Measurements from ENCODE around the gene ATXN7L1.
"Not testable (repeated sequence)": the region's sequence is repeated elsewhere in the genome, so short reads cannot be mapped to it uniquely, and the experiment has no call there.

ATXN7L1 gene

DNA sequence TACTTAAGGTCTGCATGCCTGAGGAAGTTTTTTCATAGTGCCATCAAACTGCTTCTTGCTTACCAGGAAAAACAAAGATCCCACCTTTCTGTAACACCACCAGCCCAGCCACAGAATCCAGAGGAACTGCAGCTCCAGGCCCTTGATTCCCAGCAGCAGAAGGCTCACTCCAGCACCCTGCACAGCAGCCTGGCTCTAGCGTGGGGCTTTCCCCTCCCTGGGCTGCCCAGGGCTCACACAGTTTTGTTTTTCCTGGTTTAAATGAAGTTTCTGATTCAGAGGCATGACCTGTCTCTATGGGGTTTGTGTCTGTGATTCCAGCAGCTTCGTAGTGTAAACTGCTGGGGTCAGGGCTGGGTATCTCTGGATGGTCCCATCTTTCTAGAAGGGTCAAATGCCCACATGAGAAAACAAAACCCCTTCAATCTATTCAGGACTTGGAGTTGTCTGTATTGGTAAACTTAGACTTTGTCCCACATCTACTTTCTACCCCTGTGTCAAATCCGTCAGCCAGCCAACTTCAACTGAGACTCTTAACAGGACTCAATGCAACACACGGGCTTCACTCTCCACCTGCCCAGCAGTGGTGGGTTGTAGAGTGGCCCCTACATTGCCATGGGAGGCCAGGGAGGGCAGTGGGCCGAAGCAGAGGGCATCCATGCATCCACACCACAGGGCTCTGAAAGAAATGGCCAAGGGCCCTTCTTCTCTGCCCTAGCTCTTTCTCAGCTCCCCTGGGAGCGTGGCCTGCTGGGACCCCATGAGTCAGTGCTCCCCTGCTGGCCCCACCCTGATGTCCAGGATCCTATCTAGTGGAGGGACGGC, 73.6 kb downstream of the ATXN7L1 start:
- DNase-seq (ENCODE audit: low read depth in 2 of 2), result no peak

DNA sequence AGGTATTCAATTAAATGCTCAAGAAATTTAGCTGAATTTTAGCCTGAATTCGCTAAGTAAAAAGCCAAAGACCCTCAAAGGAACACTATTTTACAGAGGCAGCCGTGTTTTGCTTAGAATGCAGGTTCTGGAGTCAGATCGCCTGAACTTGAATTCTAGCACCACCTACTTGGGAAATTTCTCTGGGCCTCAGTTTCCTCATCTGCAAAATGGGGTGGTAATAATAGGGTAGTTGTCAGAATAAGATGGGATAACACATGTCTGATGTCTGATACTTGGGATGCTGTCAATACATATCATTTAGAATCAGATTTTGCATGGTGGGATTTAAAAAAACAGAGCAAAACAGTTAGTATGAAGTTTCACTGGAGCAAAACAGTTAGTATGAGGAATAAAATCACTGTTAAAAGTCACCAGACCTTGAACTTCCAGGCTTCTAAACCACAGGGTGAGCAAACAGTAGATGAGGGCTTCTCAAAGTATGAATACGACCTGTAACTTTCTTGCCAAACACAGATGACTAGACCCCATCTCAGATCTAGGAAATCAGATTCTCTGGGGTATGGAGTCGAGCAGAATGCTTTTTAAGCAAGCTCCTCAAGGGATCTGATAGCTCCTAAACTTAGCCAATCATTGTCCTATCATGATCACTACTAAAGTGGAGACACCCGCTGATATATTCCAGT, 75.4 kb downstream of the ATXN7L1 start:
- no peak for DNase-seq (ENCODE audit: low read depth in 2 of 2)

DNA sequence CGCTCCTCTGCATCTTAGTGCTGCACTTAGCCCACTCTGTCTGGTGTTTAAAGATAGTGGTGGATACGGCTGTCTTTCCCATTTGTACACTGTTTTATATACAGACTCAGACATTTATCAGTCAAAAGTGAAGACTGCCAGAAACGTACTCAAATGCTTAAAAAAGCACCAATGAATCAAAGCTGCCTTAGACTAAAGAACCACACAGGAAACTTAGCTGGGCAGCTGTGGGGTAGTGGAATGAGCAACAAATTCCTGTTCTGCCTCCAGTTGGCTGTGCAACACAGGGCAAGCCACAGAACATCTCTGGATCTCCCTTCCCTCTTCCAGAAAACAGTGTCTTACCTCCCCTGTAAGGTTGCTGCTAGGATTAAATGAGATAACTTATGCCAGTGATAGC, 76.0 kb downstream of the ATXN7L1 start:
- no peak for DNase-seq (ENCODE audit: low read depth in 2 of 2)

DNA sequence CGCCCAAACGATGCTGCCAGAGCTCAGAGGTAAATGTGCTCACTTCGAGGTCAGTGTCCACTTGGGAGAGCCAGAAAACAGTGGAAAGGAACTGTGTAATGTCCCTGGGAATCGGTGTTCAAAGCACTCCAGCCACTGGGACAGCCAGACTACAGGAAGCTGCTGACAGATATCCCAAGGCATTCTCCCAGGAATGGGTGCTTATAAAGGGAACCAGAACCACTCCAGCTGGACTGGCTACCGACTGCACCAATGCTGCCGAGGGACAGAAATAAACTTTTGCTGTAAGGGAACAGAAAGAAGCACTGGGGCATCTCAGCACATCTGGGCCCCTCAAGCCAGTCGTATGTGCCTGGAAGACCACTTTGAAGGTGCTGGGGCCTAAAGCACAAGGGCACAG, 76.7 kb downstream of the ATXN7L1 start:
- DNase-seq (ENCODE audit: low read depth in 2 of 2), result no peak

DNA sequence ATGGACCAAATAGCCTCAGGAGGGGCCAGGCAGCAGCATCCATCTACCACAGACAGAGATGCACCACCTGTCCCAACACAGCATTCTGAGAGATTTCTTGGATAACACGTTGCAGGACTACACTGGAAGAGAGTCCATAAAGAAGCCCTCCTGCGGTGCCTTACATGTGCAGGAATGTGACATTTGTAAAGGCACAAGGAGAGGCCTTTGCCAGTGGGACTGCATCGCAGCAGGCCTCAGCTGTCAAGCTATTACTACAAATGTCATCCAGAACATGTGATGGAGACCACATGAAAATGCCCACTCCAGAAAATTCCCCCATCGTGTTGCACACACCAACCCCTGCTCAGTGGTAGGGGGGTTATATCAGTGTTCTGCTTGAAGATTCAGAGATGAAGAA, 77.4 kb downstream of the ATXN7L1 start:
- no peak for DNase-seq (ENCODE audit: low read depth in 2 of 2)

DNA sequence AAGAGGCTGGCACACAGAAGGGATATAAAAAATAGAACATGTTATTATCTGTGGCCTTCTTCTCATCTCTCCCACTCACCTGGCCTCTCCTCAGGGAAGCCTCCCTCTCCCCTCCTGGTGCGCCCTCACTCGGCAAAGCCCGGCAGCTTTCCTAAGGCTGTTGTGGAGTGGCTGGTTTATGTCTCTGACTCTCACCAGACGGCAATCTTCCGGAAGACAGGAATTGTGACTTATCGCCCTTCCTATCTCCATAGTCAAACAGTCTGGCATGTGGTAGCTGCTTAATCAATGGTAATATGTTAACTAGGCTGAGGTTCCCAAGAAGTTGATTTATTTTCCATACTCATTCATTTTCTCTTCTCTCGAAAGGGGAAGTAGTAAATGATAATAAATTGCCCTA, 78.7 kb downstream of the ATXN7L1 start:
- DNase-seq (ENCODE audit: low read depth in 2 of 2), result no peak

DNA sequence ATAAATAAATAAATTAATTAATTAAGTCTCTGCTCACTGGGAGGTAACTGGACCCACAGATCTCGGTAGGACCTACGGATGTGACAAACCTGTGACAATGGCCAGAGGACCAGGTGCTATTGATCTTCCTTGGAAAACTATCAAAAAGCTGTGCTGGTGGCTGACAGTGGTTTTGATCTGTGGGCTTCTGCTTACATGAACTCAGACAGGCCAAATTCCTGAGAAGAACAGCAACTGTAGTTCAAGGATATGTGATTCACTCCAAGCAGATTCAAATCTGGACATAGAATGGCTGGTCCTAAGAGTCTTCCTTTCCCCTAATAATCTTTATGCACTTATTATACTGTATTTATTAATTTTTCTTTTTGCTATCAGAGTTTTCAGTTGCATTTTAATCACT, 80.0 kb downstream of the ATXN7L1 start:
- no peak for DNase-seq (ENCODE audit: low read depth in 2 of 2)

DNA sequence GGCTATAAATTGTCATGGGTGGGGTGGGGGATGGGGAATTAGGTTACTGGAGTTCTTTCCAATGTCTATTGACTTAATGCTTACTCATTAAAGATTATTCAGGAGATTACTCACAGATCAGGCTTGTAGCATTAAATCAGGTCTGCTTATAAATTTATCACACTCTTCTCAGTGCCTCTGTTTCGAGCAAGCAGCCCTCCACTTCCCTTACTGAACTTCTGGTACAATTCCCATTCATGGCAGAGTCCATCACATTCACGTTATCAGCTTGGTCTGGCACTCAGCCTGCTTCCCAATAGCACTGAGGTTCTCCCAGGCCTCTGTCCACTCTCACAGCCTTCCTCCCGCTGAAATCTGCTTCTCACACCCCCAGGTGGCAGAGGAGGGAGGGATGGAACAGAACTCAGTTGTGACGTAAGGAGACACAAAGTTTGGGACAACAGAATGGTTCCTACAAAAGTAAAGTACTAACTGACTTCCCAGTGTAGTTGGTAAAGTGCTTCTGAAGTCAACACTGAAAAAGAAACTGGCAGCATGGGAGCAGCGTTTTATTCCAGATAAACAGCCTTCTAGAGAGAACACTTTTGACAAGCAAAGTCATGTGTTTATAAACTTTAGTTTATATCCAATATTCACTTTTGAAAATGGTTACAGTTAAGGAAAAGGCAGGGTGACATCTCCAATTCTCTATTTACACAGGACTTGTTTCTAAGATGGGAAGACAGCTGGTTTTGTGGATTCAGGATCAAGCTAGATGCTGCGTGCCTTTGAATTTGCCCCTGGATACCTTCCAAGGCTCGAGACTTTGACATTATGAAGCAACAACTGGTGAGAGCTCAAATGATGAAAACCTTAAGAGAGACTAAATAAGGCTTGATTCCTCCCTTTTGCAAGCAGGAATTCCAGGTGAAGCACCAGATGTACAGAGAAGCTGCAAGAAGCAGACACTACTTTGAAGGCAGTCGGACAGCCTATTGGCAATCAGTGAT, 81.4 kb downstream of the ATXN7L1 start:
- DNase-seq (ENCODE audit: low read depth in 2 of 2), result no peak

DNA sequence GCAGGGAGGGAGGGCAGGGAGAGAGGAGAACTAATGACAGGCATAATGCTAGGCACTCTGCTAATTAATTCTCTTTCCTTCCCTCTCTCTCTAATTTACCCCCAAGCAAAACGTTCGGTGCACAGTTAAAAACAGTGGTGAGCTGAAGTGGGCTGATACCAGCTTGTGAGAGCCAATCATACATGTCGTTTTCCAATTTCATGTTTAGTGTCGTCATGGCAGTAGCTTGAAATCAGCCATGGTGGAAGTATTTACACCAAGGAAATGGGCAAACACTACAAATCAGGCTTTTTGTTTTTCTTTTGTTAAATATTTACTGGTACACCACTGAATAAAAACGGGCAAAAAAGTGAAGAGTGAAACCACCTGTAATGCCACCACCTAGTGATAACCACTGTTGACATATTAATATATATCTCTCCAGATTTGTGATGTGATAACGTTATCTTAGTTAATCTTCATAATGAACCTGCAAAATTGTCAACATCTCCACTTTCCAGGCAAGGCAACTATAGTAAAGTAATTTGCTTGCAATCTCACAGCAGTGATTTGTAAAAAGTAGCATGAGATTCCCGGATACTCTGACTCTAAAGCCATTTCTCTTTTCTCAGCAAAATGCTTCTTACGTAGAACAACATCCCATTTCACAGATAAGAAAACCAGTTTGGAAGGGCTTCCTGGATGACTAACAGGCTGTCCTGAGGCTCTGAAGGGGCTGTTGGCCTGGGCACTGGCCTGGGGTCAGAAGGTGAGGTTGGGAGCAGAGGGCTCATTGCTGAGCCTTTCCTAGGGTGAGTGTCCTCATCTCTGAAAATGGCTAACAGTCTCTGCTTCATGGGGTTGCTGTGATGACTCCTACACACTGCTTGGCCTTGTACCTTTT, 83.7 kb downstream of the ATXN7L1 start:
- DNase-seq (ENCODE audit: low read depth in 2 of 2), result no peak

DNA sequence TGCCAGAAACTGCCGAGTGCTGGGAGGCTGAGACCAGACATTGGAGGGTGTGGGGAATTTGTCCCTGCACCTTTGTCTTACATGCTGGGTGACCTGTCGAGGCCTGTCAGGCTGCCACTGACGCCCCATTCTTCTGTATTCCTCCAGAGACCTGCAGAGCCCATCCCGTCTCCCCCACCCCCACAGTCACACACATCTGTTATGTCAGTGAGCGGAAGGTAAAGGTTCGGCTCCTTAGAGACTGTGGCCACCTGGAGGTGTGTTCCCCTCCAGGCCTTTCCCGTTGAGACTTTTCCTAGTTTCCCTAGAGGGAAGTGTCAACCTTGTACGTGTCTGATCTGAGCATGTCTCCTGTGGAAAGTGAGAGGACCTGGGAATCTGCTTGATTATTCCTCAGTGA, 84.5 kb downstream of the ATXN7L1 start:
- no peak for DNase-seq (ENCODE audit: low read depth in 2 of 2)

DNA sequence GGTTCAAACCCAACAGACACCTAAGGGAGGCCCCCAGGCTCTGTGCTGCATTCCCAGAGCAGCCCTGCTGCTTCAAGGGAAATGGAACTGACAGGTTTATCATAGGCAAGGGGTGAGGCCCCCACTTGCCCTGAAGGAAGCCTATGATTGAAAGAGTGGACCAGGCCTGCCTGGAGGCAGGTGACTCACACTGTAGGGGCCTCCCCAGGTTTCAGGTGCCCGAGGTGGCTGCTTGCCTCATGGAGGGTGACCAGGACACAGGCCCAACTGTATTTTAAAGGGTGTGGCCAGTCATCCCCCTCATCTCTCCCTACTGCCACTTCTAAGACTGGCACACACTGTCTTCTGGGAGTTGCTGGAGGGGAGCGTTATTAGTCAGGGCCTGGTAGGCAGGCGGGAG, 85.4 kb downstream of the ATXN7L1 start:
- no peak for DNase-seq (ENCODE audit: low read depth in 2 of 2)

DNA sequence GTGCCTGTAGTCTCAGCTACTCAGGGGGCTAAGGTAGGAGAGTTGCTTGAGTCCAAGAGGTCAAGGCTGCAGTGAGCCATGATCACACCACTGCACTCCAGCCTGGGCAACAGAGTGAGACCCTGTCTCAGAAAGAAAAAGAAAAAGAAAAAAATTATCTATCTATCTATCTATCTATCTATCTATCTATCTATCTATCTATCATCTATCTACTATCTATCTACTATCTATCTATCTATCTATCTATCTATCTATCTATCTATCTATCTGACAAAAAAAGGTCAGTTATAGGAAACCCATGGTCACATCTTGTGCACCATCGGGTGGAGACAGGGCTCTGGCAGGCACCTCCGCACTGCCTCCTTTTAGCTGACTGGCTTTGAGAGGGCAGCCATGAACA, 85.9 kb downstream of the ATXN7L1 start:
- not testable (repeated sequence) for DNase-seq (ENCODE audit: low read depth in 2 of 2)

DNA sequence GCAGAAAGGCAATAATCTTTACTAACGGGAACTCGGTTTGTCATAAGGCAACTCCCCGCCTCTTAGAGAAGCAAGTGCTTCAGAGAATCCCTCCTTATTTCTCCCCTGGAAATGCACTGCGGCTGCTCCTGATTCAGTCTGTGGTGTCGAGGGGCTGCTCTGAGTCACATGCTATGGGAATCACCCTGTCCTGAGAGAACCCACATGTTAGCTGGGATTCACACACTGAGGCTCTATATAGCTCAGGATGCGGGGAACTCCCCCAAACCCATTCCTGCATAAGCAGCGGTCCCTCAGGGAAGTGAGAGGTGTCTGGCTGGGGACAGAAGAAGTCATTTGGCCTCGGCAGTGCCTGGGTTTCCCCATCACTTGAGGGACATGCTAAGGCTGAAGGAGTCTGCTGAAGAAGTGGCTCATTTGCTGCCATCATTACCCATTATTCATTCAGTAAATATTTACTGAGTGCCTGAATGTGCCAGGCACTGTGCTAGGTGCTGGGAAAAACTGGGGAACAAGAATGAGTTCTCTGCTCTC, 87.5 kb downstream of the ATXN7L1 start:
- DNase-seq (ENCODE audit: low read depth in 2 of 2), result no peak

DNA sequence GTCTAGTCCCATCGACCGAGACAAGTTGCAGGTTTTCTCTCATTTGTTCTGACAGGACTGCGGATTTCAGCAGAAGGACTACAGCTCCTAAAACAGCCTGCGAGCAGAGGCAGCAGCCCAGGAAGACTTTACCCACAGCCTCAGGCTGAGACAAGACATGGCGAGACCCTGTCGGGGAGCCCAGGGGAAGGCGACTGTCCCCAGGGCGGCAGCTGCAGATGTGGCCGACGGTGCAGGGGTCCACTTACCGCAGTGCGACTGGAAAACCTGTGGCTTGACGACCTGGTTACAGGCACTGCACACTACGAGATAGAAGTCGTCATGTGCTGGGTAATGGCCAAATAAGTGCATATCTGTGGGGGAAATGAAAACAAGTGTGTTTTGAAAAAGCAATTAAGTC, 88.0 kb downstream of the ATXN7L1 start:
- DNase-seq (ENCODE audit: low read depth in 2 of 2), result no peak

DNA sequence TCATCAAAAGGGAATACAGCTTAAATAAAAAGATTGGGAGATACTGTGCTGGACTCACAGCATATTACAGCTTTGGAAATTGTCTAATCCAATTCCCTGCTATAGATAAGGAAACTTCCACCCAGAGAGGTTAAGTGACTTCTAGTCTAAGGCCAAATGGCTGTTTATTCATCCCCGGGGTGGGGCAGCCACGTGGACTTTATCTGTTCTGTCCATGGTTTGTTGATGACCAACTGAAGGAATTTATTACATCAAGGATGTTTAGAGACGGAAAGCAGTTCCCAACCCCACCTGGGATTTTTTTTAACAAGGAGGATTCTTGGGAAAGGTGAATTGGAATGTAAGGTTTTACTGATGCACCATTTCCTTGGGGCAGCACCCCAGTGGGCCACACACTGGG, 88.6 kb downstream of the ATXN7L1 start:
- no peak for DNase-seq (ENCODE audit: low read depth in 2 of 2)

DNA sequence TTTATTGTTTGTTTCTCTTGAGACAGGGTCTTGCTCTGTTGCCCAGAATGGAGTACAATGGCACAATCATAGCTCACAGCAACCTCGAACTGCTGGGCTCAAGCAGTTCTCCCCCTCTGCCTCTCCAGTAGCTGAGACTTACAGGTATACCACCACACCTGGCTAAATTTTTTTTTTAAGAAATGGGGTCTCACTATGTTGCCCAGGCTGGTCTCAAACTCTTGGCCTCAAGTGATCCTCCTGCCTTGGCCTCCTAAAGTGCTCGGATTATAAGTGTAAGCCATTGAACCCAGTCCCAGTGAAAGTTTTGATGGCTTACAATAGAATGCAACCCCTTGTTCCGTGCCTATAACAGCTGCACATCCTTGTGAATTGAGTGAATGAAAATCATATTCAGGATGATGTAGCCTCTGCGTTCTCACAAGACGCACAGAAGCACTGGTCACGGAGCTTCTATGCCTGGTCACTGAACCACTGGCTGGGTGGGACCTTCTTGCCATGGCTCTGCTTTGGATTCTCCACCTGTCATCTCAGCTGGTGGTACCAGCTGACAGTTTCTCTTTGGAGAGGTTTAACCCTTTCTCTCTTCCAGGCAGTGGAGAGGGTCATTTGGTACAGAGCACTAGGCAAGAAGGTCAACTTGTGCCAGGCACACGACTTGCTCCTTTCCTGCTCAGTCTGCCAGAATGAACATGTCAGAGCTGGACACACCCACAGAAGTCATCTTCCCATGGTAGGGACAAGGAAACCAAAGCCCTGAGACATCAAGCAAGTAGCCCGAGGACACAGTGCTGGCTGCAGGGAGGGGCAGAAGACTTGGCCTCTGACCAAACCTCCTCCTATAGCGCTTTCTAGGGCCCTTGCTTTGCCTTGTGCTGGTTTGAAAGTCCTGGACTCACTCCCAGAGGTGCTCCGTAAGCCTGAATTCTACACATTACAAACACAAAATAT, 89.6 kb downstream of the ATXN7L1 start:
- no peak for DNase-seq (ENCODE audit: low read depth in 2 of 2)

DNA sequence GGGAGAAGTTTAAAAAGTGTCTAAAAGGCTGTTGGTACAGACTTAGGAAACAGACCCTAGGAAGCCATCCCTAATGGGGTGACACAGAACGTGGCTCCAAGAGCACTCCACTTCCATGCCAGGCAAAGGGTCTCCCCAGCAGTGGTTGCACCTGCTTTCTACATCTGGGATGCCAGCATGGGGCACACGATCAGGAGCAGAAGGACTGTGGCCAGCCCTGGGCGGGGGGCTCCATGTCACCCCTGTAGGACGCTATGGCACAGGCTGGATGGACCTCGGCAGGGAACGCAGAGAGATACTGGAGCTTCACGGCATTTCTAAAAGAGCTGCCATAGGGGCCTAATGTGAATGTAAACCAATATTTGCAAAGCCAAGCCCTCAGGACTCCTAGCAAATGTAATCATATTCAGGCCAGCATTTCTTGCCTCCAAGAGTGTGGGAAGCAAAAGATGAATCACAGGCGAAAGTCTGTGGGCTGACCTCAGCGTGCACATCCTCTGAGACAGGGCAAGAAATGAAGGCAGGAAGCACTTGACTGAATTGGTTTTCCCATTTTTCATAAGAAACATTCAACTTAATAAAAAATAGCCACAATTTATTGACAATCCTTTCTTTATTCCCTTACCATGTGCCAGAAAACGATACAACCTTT, 93.9 kb downstream of the ATXN7L1 start:
- DNase-seq (ENCODE audit: low read depth in 2 of 2), result peak; percentile 12 to 28

DNA sequence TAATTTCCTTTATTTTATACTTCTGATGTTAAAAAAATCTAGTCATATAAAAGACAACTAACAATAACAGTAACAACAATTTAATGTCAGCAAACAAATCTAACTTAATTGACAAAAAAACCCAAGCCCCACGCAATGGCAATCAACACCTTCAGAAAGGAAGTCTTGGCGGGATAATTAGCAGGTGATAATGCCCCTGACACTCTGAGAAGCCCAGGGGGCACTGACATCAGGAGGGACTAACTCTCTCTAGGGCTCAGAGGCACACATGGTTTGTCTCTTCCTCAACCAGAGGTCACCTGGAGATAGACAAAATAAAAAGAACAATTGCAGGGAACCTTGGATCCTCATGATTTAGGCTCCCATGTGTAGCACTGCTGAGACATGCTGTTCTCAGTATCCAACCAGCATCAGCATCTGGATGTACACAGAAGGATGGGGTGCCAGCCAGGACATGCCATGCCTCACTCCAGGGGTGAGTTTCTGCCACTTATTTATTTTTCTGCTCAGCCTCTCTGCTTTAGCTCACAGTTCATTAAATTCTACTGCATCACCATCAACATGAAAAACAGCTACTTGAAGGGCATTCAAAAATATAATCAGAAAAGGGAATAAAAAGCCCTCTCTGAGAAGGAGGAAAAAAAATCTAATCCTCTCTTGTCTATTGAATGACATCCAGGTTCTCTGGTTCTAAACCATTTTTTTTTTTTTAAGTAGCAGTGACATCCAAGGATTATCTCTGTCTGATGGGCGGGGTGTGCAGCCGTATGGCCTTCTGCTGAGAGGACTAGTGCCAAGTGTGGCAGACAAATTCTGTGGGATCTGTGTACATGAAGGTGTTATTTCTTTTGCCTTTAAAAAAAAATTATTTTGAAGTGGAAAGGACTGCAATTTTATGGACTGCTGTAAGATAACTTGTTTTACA, 96.3 kb downstream of the ATXN7L1 start:
- no peak for DNase-seq (ENCODE audit: low read depth in 2 of 2)

Data from activated CD4-positive, alpha-beta T cell treated with anti-CD3 and anti-CD28 coated beads for 24 hours (primary cell).